Smooth muscle cell of the brain vasculature (primary cell): Measurements from ENCODE around the gene RACK1.
"Not testable (repeated sequence)": the region's sequence is repeated elsewhere in the genome, so short reads cannot be mapped to it uniquely, and the experiment has no call there.

ENCODE experiments used
- DNase-seq: peaks from one replicate; pipeline ENCODE4 v3.0.0-alpha.2; 2012; ENCODE audit warnings: low read depth, low spot score

The RACK1 gene

DNA sequence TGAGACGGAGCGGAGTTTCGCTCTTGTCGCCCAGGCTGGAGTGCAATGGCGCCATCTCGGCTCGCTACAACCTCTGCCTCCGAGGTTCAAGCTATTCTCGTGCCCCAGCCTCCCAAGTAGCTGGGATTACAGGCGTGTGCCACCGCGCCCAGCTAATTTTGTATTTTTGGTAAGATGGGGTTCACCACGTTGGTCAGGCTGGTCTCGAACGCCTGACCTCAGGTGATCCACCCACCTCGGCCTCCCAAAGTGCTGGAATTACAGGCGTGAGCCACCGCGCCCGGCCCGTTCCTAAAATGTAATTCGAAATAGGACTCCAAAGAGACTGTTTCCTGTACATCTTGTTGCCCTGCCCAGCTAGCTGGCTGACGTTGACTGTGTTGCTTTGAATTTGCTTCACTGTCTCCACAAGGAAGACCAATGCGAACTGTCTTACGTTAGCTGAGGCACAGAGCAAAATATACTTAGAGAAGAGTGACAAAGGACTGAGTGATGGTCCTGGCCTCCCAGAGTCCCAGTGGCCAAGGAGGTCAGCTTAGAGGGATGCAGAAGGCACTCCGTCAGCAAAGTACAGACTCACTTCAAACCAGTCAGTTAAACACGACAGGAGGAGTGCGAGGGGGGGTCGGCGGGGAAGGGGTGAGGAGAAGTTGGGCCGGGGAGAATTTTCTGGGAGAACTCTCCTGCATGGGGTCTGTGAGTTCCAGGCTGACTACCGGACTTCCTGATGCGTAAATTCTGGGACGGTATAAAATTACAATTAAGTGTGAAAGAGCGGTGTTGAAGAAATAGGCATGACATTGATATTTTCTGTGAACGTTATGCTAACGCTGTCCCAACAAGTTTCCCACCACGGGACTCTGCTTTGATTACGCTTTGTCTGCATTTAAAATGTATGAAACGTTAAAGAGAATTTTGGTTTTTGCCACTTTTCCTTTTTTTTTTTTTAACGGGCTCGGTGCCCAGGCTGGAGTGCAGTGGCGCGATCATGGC, 27.4 kb downstream of the RACK1 start:
- DNase-seq = no peak

DNA sequence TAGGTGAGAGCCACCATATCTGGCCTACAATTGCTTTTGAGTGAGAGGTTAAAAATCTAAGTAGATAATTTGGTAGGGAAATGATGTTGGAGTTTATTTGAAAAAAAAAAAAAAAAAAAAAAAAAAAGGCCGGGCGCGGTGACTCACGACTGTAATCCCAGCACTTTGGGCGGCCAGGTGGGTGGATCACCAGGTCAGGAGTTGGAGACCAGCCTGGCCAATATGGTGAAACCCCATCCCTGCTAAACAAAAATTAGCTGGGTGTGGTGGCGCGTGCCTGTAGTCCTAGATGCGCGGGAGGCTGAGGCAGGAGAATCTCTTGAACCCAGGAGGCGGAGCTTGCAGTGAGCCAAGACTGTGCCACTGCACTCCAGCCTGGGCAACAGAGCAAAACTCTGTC, 29.5 kb downstream of the RACK1 start:
- not testable (repeated sequence) for DNase-seq

DNA sequence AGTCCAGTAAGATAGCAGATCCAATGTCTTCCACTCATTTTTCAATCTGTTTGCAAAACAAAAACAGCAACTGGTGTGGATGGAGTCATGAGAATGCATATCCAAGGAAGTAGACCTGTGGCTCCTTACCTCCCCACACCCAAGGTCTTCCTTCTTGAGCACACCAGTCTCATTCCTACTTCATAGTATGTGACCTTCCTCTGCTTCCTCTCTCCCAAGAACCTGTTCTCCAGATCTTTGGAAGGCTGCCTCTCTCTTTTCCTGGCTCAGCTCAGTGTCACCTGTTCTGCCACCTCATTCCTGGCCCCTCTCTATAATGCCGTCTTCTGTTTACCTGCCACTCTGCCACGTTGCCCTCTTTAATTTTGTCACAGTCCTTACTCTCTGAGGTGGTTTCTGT, 30.8 kb downstream of the RACK1 start:
- no peak for DNase-seq

DNA sequence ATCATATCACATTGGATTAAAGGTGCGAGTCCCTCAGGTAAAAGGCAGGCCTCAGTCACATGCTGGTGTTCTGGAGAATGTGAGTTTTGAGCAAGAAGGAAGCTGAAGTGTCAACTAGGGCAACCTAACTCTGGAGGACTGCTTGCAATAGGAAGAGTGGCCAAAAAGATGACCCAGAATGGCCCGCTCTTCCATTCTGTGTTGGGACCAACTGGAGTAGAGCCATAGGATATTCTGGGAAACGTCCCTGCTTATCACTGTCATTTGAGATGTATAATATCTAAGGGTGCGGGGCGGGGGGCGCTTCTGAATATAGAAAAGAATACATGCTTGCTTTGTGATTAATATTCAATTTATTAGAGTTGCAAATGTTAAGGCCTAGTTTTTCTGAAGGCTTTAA, 31.6 kb downstream of the RACK1 start:
- DNase-seq = no peak

DNA sequence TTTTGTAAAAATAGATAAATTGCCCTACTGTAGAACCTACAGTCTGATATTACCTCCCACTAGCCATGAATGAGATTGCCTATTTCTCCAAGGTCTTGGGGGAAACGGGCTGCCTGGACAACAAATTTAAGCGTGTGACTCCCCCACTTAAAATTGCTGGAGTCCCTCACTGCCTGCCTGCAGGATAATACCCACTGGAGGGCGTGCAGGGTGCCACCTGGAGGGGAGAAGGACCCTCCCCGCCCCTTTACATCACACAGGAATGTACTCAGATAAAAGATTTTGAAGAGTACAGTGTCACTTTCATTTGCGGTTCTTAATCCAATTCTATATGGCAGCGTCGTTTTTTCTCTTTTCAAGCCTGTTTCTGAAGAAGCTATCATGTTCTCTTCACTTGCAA, 32.5 kb downstream of the RACK1 start:
- DNase-seq = no peak

DNA sequence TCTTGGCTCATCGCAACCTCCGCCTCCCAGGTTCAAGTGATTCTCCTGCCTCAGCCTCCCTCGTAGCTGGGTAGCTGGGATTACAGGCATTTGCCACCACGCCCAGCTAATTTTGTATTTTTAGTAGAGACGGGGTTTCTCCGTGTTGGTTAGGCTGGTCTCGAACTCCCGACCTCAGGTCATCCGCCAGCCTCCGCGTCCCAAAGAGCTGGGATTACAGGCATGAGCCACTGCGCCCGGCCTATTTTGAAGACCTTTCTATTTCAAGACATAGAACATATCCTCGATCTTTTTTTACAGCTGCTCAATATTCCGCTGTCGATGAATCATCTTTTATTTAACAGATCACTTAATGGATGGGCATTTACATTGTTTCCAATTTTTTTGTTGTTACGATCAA, 33.0 kb downstream of the RACK1 start:
- DNase-seq = not testable (repeated sequence)

DNA sequence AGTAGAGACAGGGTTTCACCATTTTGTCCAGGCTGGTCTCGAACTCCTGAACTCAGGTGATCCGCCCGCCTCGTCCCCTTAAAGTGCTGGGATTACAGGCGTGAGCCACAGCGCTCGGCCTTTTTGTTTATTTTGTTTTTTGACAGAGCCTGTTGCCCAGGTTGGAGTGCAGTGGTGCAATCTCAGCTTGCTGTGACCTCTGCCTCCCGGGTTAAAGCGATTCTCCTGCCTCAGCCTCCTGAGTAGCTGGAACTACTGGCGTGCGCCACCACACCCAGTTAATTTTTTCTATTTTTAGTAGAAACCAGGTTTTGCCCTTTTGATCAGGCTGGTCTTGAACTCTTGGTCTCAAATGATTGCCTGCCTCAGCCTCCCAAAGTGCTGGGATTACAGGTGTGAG, 33.6 kb downstream of the RACK1 start:
- not testable (repeated sequence) for DNase-seq

DNA sequence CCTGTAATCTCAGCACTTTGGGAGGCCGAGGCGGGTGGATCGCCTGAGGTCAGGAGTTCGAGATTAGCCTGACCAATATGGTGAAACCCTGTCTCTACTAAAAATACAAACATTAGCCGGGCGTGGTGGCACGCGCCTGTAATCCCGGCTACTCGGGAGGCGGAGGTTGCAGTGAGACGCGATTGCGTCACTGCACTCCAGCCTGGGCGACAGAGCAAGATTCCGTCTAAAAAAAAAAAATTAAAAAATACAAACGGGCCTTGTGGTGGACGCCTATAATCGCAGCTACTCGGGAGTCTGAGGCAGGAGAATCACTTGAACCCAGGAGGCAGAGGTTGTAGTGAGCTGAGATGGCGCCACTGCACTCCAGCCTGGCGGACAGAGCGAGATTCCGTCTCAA, 34.7 kb downstream of the RACK1 start:
- not testable (repeated sequence) for DNase-seq

DNA sequence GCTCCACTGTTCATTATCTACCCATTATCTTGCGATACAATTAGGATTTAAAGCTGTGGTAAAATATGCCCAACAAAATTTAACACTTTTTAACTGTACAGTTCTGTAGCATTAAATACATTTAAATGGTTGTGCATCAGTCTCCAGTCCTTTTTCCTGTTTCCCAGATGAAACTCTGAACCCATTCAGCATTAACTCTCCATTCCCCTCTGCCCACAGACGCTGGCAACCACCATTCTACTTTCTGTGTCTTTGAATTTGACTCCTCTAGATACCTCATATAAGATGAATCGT, 35.8 kb downstream of the RACK1 start:
- DNase-seq = no peak

DNA sequence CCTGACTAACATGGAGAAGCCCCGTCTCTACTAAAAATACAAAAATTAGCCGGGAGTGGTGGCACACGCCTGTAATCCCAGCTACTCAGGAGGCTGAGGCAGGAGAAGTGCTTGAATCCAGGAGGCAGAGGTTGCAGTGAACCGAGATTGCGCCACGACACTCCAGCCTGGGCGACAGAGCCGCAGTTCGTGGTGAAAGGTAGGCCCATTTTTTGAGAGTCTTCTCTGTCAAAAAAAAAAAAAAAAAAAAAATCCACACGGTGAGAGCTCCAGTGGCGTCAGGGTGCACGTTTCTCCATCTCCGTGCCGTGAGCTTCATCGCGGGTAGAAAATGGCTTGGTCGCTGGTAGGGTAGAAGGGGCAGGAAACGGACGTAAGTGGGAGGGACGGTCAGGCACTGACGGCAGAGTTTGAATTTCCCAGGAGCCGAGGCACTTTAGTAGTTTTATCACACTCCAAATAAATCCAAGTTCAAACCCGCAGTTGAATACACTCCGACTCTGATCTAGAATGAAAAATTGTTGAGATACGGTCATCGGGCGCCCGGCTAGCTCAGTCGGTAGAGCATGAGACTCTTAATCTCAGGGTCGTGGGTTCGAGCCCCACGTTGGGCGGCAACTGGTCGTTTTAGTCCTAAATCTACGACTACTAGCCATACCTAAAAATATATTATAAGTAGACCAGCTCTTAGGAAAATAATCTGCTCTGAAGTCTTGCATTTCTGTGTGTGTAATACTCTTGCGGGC, 36.3 kb downstream of the RACK1 start:
- peak; percentile 73 for DNase-seq

DNA sequence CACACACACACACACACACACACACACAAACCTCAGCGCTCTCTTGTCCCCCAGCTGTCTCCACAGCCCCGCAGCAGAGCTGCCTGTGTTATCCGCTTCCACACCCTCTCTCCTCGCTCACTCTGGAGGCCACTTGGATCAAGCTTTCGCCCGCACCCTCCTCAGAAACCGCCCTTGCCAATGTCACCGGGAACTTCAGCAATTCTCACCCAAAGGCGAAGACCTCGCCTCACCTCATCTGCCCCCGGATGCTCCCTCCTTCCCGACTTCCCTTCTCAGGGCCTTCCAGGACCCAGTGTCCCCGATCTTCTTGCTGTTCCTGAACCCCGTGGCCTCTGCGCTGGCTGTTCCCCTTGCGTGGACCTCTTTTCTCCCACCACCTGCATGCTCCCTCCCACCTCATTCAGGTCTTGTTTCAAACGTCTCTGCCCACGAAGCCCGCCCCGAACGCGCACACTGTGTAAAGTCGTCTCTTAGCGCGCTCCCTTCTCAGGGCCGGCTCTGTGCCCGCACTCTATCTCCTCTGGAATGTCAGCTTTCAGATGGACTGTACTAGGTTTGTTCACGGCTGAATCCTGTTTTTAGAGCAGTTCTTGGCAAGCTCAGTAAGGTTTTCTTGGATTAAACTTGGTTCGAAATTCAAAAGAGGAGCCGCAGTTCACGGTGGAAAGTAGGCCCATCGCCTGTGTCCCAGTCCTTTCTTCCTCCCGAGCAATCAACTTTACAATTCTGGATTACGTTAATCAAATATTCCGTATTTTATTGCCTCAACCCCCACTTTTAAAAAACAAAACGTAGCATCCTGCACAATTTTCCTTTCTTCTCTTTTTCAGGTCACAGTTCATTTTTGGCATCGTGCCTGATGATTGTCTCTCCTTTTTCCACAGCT, 37.7 kb downstream of the RACK1 start:
- DNase-seq = no peak

DNA sequence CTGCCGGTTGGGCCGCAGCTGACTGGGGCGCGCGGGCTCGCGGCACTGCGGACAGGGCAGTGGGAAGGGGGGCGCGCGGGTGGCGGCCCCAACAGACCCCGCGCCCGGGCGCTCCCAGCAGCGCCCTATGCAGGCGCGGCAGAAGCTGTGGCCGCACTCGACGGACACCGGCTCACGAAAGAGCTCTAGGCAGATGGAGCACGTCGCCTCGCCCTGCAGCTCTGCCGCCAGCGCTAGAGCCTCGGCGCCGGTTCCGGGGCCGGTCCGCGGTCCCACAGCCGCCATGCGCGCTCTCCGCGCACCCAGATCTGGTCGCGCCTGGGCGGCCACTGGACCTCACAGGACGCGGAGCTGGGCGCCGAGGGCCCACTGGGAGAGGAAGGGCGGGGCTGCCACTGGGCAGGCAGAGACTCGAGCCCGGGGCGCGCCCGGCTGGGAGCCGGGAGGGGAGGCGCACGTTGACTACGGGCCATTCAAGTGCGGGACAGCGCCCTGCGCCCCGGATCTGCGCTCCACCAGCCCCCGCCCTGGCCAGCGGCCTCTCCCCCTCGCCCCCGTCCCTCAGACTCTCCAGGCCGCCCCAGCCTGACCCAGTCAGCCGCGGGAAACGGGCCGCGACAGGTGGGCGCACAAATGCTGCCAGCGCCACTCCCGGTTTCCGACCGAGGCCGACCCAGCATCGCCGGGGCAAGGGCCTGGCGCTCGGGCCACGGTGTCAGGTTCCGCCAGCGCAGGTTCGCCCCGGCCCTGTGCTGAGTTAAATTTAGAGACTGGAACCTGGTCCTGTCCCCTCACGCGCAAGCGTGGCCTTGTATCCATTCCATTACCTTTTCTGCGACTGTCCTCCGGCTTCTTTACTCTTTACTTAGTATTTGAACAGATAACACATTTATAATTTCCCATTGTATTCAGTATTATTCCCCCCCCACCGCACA, 38.6 kb downstream of the RACK1 start, which contains the start of gene TRIM7:
TSS of gene TRIM7 (minus strand) at position 371 of the 935 bp plus-strand sequence. CDS start at position 285, 86 bp downstream.
- no peak for DNase-seq

DNA sequence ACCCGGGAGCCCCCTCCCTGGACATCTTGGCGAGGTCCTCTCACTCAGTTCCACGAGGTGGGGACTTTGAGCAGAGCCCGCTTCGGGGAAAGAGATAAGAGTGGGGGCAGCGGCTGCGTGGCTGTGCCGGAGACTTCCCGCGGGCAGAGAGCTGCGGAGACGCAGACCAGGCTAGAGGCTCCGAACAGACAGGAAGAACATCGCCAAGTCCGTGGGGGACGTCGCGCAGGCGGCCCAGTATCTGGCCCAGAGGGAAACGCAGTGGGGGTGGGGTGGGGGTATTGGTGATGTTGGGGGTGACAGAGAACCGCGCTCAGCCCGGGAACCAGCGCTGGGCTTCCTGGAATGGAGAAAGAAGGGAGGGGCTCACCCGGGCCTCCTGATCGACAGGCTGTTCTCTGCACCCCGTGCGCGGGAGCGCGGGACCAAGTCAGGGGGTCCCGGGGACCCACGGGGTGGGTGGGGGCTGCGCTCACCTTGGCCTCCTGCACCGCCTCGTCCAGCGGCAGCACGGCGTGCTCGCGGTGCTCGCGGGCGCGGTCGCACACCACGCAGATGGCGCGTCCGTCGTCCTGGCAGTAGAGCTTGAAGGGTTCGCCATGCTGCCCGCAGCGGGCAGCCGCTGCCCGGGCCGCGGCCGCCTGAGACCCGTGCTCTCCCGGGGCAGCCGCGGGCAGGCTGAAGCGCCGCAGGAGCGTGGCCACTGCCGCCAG, 39.4 kb downstream of the RACK1 start:
- DNase-seq = no peak

DNA sequence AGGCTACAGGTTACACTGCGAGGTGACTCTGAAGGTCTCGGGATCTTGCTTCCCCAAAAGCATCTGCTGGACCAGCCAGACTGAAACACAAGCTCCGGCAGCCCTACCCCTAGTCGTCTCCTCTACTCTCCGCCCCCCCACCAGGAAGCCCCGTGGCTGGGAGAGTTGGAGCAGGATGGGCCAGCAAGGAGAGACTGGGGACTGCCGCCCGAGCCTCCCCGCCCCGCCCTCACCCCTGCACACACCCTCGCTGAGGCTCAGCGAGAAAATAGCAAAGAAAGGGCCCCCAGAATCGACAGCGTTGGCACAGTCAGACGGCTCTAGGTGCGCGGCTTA, 40.0 kb downstream of the RACK1 start:
- no peak for DNase-seq

DNA sequence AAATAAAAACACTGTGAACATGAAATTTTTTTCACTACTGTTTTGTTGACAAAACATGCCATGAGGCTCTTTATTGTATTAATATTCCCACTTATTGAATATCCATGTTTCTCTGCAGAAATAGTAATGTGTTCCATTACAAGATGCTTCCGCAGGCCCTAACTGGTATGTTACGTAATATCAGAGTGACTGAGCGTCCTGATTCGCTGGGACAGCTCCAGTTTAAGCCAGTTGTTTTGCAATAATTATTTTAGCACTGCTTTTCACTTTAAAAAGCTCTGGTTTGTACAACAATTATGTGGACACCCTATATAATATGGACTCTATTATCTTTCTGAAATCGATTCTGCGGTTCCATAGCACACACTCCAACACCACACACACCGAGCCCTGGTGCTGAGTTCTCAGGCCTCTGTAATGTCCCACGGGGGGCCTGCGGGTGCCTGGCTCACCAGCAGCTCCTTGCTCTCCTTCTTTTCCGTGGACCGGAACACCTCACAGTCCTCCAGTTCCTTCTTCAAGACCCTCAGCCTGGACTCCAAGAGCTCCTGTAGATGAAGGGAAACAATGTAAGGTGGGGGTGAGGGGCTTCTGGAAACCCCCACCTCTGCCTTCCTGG, 40.5 kb downstream of the RACK1 start:
- no peak for DNase-seq

DNA sequence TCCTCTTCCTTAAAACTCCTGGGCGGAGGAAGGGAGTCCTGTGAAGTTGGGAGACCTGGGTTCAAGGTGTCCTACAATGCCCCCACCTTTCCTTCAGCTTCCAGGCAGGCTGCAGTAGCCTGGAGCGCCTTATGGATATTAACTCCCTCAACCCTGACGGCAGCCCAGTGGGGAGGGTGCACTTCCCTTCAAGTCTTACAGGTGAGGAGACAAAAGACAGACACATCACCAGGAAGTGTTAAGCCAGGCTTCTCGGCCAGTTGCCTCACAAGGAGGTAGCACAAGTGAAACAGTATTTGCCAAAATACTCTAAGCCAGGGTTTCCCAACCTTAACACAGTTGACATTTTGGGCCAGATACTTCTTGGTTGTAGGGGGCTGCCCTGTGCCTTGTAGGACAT, 42.9 kb downstream of the RACK1 start:
- DNase-seq = no peak

DNA sequence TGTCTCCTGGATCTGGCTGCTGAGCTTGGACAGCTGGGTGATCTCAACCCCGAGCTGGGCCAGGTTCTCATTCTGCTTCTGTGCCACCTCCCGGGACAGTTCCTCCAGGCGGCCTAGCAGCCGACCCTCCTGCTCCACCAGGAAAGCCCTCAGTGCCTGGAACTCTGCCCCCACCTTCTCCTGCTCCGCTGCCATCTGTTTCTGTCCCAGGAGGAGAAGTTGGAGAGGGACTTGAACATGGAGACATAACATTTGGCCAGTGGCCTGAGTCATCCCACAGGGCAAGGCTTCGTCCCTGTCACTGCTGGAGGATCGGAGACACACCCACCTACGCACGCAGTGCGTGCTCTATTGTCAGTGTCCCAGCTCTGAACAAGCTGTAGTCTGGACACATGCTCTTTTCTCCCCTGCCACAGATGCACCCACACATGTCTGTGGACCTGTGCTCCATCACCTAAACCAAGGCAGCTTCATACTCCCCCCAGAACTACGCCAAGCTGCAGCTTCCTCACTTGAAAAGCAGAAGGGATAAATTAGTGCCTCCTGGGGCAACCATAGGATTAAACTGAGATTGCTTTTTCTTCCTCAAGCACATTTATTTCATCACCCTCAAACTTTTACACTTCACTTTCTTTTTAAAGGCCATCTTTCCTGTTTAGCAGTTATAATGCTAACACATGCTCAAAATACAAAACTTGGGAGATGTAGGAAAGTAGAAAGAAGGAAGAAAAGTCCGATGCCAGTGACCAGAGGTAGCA, 43.6 kb downstream of the RACK1 start:
- no peak for DNase-seq

DNA sequence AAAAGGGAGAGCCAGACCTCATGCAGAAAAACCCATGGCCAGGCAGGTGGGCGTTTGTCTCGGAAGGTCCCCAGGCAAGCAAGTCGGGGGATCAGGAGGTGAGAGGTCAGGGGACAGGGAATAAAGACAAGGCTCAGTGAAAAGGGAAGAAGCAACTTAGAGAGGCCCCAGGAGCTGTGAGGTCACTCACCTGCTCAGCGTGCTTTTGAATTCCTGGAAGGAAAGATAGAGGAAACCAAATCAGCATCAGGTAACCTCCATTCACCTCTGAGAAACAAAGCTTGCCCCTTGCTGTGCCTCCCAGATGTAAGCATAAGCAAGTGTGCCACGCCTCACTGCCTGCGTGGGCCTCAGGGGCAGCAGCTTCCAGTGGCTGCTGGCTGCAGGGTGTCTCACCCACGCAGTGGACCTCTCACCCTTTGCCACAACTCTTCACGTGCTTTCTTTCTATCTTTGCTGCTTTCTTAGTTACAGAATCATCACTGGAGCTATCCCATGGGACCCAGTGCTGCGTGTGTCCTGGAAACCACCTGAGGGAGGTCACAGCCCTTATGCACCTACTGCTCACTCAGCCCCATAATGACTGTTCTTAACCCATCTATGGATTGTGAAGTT, 44.7 kb downstream of the RACK1 start:
- no peak for DNase-seq
